D721Med (cell line): Measurements from ENCODE around the gene C9orf40.

Source experiments
- DNase-seq: peaks from one replicate; pipeline ENCODE4 v3.0.0; 2011; ENCODE audit warnings: low spot score; ENCODE audit not compliant: insufficient read length
- FAIRE-seq: peaks from 2 replicates; lab custom pipeline; 2011; peaks lifted over from hg19 to GRCh38; lab: Jason Lieb, UNC
- CTCF ChIP-seq: IDR thresholded peaks from 2 replicates; pipeline ENCODE4 v1.5.1; 2012; ENCODE audit warnings: mild to moderate bottlenecking, control low read depth; ENCODE audit not compliant: insufficient read depth; ENCODE audit errors: missing control alignments

Gene C9orf40

DNA sequence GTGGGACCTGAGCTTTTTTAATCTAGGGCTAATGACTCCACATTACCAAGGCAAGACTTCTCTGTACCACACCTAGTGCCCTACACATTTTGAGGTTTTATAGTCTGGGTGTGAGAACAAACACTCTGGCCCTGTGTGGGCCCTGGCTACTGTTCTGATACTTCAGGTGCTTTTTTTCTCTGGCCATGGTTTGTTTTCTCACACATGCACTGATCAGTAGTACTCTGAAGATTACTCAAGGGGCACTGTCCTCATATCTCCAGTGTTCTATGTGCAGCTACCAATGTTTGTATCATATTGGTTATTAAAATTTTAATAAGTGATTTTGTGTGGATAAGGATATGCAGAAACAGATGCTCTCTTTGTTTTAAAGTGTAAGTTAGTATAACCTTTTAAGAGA is 5.9 kb upstream of the C9orf40 start:
- no peak for TF ChIP-seq CTCF
- FAIRE-seq (no peak), DNase-seq (no peak)

GRCh38 chr9:74953235-74953751 is 581 bp upstream of the C9orf40 start:
- DNase-seq = no peak
- FAIRE-seq = no peak
- TF ChIP-seq CTCF = no peak

DNA sequence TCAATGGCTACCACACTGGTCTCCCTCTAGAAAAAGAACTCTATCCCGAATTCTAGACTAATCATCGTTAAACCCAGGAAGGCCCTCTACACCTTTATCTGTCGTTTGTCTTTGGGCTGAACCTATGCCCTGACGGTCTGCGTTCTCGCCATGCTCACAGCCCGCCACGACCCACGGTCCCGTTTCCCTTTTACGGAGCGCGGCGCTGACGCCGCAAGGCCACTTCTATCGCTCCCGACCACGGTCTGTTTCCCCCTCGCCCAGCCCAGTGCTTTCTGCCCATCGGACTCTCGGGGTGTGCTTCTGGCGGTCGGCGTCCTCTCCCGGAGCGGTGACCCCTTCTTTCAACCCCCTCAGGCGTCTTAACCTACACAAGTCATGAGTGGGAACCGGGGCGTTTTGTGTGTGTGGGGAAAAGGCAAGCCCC is 974 bp downstream of the C9orf40 start:
- no peak for FAIRE-seq
- DNase-seq = no peak
- no peak for TF ChIP-seq CTCF

GRCh38 chr9:74951107-74951720 is 1.5 kb downstream of the C9orf40 start:
- TF ChIP-seq CTCF = no peak
- no peak for FAIRE-seq
- no peak for DNase-seq

GRCh38 chr9:74949859-74950855 is 2.6 kb downstream of the C9orf40 start:
- DNase-seq (no peak), FAIRE-seq (no peak)
- no peak for TF ChIP-seq CTCF

DNA sequence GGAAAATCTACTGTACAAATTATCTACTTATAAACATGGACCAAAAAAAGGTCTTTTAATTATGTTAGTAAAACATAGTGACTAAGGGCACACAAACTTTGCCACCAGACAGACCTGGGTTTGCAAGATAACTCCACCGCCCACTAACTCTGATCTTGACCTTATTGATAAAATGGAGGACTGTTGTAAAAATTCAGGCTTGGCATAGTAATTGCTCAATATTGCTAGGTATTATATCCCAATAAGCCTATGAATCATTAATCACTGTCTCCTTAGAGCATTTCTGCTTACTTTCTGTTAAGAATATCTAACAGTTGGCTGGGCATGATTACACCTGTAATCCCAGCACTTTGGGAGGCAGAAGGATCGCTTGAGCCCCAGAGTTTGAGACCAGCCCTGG is 3.8 kb downstream of the C9orf40 start:
- TF ChIP-seq CTCF = no peak
- FAIRE-seq (no peak), DNase-seq (no peak)

- no peak for DNase-seq
- no peak for FAIRE-seq
- TF ChIP-seq CTCF = no peak
Measured at GRCh38 chr9:74946686-74947085, 6.0 kb downstream of the C9orf40 start.
